ENCODE results near the gene HMGN3.

The HMGN3 gene

GRCh38 chr6:79184641-79185040 lies 49.8 kb downstream of the HMGN3 start:
- DNase-seq (ENCODE audit: low read depth in 2 of 2) = no peak

GRCh38 chr6:79184086-79184485 lies 50.4 kb downstream of the HMGN3 start:
- DNase-seq (ENCODE audit: low read depth in 2 of 2) = no peak

GRCh38 chr6:79180052-79180451 lies 54.4 kb downstream of the HMGN3 start:
- no peak for DNase-seq (ENCODE audit: low read depth in 2 of 2)

GRCh38 chr6:79173378-79173777 lies 61.1 kb downstream of the HMGN3 start:
- no peak for DNase-seq (ENCODE audit: low read depth in 2 of 2)

GRCh38 chr6:79170959-79171358 lies 63.5 kb downstream of the HMGN3 start:
- DNase-seq (ENCODE audit: low read depth in 2 of 2) = no peak

GRCh38 chr6:79170431-79170830 lies 64.1 kb downstream of the HMGN3 start:
- no peak for DNase-seq (ENCODE audit: low read depth in 2 of 2)

- no peak for DNase-seq (ENCODE audit: low read depth in 2 of 2)
These were observed 65.8 kb downstream of the HMGN3 start for GRCh38 chr6:79168695-79168980.

GRCh38 chr6:79167931-79168694 lies 66.4 kb downstream of the HMGN3 start:
- DNase-seq (ENCODE audit: low read depth in 2 of 2) = no peak

GRCh38 chr6:79159846-79160245 lies 74.6 kb downstream of the HMGN3 start:
- DNase-seq (ENCODE audit: low read depth in 2 of 2) = no peak

GRCh38 chr6:79158856-79159516 lies 75.5 kb downstream of the HMGN3 start:
- DNase-seq (ENCODE audit: low read depth in 2 of 2) = no peak

GRCh38 chr6:79157961-79158644 lies 76.4 kb downstream of the HMGN3 start:
- DNase-seq (ENCODE audit: low read depth in 2 of 2) = no peak

GRCh38 chr6:79152269-79152737 lies 82.2 kb downstream of the HMGN3 start:
- DNase-seq (ENCODE audit: low read depth in 2 of 2) = no peak
